ENCODE data around the gene WDR45B.

WDR45B gene

DNA sequence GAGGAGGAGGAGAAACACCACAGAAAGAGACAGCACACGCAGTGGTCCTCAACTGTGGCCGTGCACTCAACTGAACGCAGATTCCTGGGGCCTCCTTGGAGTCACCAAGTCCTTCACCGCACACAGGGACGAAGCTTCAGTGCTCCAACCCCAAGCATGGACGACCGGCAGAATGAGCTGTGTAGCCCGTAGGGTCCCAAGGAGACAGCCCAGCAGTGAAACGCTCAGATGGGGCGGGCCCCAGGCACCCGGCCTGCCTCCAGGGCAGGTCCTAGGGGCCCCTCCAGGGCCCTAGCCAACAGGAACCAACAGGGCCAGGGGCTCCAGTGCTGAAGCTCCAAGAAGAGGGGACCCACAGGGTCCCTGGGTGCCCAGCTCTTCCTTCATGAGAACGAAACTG lies 37.0 kb upstream of the WDR45B start:
- no peak for FAIRE-seq
- no peak for TF ChIP-seq POLR2A (IDR thresholded peaks at IDR 0.05; ENCODE audit: low read depth, low read length)

GRCh38 chr17:82684228-82684841 lies 36.1 kb upstream of the WDR45B start:
- FAIRE-seq (no peak), DNase-seq (ENCODE audit: insufficient read length, low spot score) (no peak)
- TF ChIP-seq POLR2A (IDR thresholded peaks at IDR 0.05; ENCODE audit: low read depth, low read length): no peak

More for the DNA sequence above, 37.0 kb upstream of the WDR45B start:
- no peak for DNase-seq (ENCODE audit: insufficient read length, low spot score)

DNA sequence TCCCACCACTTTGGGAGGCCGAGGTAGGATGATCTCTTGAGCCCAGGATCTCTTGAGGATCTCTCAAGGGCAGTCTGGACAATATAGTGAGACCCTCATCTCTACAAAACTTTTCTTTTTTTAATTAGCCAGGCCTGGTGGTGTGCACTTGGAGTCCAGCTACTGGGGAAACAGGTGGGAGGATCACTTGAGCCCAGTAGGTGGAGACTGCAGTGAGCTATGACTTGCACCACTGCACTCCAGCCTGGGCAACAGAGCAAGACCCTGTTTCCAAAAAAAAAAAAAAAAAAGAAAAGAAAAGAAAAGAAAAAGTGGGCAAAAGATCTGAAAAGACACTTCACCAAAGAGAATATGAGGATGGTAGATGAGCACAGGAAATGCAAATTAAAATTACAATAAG lies 35.3 kb upstream of the WDR45B start:
- FAIRE-seq: no peak
- TF ChIP-seq POLR2A (IDR thresholded peaks at IDR 0.05; ENCODE audit: low read depth, low read length): no peak
- no peak for DNase-seq (ENCODE audit: insufficient read length, low spot score)

DNA sequence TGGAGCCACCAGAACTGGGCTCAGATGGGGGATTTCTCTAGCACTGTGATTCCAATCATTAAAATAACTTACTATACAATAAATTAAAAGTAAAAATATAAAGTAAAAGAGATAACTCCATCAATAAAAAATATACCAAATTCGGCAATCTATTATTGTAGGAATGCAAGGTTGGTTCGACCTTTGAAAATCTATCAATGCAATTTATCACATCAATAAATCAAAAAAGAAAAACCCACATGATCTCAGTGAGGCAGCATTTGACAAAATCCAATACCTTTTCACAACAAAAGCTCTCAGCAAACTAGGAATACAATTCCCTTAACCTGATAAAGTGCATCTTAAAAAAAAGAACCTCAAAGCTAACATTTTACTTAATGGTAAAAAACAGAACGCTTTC lies 33.3 kb upstream of the WDR45B start:
- FAIRE-seq (no peak), DNase-seq (ENCODE audit: insufficient read length, low spot score) (no peak)
- no peak for TF ChIP-seq POLR2A (IDR thresholded peaks at IDR 0.05; ENCODE audit: low read depth, low read length)

GRCh38 chr17:82679586-82680465 lies 31.6 kb upstream of the WDR45B start:
- TF ChIP-seq POLR2A (IDR thresholded peaks at IDR 0.05; ENCODE audit: low read depth, low read length): no peak
- DNase-seq (ENCODE audit: insufficient read length, low spot score) (no peak), FAIRE-seq (no peak)

DNA sequence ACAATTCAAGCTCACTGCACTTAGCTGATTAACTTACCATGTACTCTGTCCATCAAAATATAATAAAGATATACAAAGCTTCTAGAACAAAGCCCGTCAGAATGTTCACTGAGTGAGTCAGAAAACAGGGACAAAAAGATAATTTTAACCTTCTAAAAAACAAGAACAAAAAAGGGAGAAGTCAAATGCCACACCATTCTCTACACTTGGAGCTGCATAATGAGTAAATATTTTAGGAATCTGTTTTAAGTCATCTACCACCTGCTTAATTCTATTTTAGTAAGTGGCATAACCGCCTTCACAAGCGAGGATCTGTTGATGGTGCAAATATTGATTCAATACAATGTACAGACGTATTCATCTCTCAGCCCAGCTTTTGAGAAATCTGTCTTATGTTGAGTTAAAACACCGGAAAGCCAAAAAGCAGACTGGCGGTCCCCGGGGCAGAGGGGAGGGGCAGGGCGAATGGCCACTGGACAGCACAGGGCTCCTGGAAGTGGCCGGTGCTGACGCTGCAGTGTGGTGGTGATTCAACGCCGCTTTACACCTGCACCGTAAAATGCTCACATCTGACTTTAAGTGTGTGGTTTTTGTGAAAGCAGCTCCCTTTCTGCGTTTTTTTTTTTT lies 30.1 kb upstream of the WDR45B start:
- FAIRE-seq (no peak), DNase-seq (ENCODE audit: insufficient read length, low spot score) (no peak)
- no peak for TF ChIP-seq POLR2A (IDR thresholded peaks at IDR 0.05; ENCODE audit: low read depth, low read length)

GRCh38 chr17:82677353-82677925 lies 29.2 kb upstream of the WDR45B start:
- no peak for DNase-seq (ENCODE audit: insufficient read length, low spot score)
- no peak for TF ChIP-seq POLR2A (IDR thresholded peaks at IDR 0.05; ENCODE audit: low read depth, low read length)
- FAIRE-seq: no peak

GRCh38 chr17:82675476-82676245 lies 27.4 kb upstream of the WDR45B start:
- DNase-seq (ENCODE audit: insufficient read length, low spot score): no peak
- no peak for TF ChIP-seq POLR2A (IDR thresholded peaks at IDR 0.05; ENCODE audit: low read depth, low read length)
- FAIRE-seq: no peak

DNA sequence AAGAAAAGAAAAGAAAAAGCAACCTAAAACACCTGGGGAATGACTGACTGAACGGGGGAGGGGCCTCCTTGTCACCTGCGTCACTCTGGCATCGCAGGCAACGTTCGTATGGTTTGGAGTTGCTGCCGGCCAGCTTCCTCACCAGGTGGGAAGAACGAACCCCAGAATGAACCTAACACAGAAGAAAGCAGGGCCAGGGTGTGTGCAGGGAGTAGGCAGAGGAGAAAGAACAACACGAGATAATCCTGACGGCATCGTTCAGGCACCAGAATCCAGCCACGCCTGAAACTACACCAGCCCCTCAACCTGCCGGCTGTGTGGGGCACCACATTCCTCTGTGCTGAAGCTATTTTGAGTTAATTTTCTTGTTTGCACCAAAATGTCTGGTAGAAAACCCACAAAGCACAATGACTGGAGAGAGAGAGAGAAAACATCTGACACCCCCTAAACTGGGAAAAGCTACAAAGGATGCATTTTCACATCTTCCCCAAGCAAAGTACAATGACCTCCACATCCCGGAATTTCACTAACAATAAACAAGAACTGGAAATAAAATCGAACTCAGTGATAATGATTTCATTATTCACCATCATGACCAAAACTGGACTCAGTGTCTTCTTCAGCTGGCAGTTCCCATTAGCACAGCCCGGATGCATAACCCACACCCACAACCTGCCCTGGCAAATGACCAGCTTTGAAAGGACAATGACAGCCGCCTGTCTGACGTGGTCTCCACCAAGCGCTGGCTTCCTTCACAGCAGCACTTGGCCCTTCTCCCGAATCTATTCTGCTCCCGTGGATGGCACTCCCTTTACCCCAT lies 26.6 kb upstream of the WDR45B start:
- no peak for TF ChIP-seq POLR2A (IDR thresholded peaks at IDR 0.05; ENCODE audit: low read depth, low read length)
- FAIRE-seq: no peak
- DNase-seq (ENCODE audit: insufficient read length, low spot score): no peak

DNA sequence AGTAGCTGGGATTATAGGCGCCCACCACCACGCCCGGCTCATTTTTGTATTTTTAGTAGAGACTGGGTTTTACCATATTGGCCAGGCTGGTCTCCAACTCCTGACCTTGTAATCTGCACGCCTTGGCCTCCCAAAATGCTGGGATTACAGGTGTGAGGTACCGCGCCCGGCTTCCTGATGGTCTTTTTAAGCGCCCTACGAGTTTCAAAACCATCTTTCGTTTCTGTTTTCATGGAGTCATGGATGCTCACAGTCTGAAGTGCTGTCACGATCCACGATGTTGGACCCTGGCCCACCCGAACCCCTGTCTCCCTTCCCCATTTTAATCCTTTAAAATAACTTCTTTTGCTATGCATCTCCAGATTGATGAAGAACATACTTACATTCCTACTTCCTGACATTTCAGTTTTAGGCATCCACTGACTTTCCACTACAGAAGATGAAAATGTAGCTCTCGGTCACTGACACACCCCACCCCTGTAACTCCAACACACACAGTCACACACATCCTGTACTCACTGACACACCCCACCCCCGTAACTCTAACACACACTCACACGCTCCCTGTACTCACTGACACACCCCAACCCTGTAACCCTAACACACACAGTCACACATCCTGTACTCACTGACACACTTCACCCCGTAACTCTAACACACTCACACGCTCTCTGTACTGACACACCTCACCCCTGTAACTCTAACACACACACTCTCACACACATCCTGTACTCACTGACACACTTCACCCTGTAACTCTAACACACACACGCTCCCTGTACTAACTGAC lies 22.6 kb upstream of the WDR45B start:
- no peak for TF ChIP-seq POLR2A (IDR thresholded peaks at IDR 0.05; ENCODE audit: low read depth, low read length)
- FAIRE-seq: no peak
- DNase-seq (ENCODE audit: insufficient read length, low spot score): no peak

DNA sequence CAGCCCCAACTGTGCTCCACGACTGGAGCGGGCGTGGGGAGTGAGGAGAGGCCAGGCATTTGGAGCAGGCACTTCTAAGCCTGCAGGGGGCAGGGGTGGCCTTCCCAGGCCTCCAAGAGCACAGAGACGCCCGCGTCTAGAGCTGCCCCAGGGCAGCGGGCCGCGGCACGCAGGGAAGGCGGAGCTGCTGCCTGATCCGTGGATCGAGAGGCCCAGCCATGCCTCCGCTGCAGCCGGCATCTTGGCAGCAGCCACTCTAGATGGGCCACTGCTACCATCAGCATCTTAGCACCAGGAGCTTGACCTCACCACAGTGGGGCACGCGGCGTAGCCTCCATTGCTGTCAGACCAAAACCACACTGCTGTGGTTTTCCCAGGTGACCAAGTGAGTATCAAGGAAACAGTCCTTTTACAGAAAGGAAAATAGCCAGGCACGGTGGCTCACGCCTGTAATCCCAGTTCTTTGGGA lies 20.4 kb upstream of the WDR45B start:
- no peak for DNase-seq (ENCODE audit: insufficient read length, low spot score)
- FAIRE-seq: no peak
- no peak for TF ChIP-seq POLR2A (IDR thresholded peaks at IDR 0.05; ENCODE audit: low read depth, low read length)

GRCh38 chr17:82668024-82668630 lies 19.9 kb upstream of the WDR45B start:
- no peak for TF ChIP-seq POLR2A (IDR thresholded peaks at IDR 0.05; ENCODE audit: low read depth, low read length)
- DNase-seq (ENCODE audit: insufficient read length, low spot score) (no peak), FAIRE-seq (no peak)
